ENCODE data around the gene HSD17B4.

The HSD17B4 gene

DNA sequence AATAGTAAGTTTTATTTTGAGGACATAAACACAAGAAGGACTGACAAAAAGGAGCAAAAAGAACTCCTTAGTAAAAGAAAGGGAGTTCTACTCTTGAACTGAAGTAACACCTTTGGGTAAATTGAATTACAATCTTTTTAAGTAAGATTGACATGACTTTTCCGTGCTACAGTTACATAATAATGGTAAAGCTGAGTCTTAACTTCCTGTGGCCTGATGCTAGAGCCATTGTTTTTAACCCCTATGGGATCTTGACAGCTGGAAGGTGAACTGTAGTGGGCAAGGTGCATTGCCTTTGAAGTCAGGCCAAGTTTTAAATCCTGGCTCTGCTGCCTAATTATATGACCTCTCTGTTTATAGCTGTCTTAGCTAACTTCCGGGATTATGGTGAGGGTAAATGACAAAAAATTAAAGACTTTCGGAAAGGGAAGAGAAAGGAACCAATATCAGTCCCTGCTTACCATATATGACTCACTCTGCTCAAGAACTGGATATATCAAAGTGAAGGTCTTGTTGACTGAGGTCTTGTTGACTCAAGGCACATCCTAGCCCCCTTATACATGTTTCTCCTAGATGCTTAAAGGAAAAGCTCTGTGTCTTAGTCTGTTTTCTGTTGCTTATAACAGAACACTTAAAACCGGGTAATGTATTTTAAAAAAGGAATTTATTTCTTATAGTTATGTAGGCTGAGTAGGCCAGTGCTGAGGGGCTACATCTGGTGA lies 6.8 kb downstream of the HSD17B4 start:
- in situ Hi-C loops (cut with HindIII; ENCODE audit: low pct_ligation_motif_present, low sequenced_read_pairs): no loop called here

GRCh38 chr5:119465640-119466039 lies 13.3 kb downstream of the HSD17B4 start:
- no peak for TF ChIP-seq CTCF (IDR thresholded peaks at IDR 0.05; ENCODE audit: low read depth, low read length, missing control alignments)
- no peaks in the 10 kb centered on the region for H3K36me3 ChIP-seq (replicated peaks)
- H3K27ac ChIP-seq: no peak overlapping the region
- in situ Hi-C loops (cut with HindIII; ENCODE audit: low pct_ligation_motif_present, low sequenced_read_pairs): no loop called here
- no peak for DNase-seq
- no peaks in the 10 kb centered on the region for H3K27me3 ChIP-seq (replicated peaks)
- no peak overlapping the region for H3K4me3 ChIP-seq (ENCODE audit: low read depth, low read length)

More for the DNA sequence above, 6.8 kb downstream of the HSD17B4 start:
- Histone ChIP-seq H3K27ac (no peak overlapping the region), H3K27me3 (replicated peaks) (no peaks in the 10 kb centered on the region), H3K4me3 (ENCODE audit: low read depth, low read length) (no peak overlapping the region), H3K36me3 (replicated peaks) (peaks cover 2% of the 10 kb centered on the region)
- no peak for TF ChIP-seq CTCF (IDR thresholded peaks at IDR 0.05; ENCODE audit: low read depth, low read length, missing control alignments)
- no peak for DNase-seq

GRCh38 chr5:119468286-119468685 lies 16.0 kb downstream of the HSD17B4 start:
- no peak overlapping the region for H3K4me3 ChIP-seq (ENCODE audit: low read depth, low read length)
- H3K27ac ChIP-seq: no peak overlapping the region
- TF ChIP-seq CTCF (IDR thresholded peaks at IDR 0.05; ENCODE audit: low read depth, low read length, missing control alignments): no peak
- no peaks in the 10 kb centered on the region for H3K27me3 ChIP-seq (replicated peaks)
- DNase-seq: no peak
- in situ Hi-C loops (cut with HindIII; ENCODE audit: low pct_ligation_motif_present, low sequenced_read_pairs): no loop called here
- H3K36me3 ChIP-seq (replicated peaks): no peaks in the 10 kb centered on the region

DNA sequence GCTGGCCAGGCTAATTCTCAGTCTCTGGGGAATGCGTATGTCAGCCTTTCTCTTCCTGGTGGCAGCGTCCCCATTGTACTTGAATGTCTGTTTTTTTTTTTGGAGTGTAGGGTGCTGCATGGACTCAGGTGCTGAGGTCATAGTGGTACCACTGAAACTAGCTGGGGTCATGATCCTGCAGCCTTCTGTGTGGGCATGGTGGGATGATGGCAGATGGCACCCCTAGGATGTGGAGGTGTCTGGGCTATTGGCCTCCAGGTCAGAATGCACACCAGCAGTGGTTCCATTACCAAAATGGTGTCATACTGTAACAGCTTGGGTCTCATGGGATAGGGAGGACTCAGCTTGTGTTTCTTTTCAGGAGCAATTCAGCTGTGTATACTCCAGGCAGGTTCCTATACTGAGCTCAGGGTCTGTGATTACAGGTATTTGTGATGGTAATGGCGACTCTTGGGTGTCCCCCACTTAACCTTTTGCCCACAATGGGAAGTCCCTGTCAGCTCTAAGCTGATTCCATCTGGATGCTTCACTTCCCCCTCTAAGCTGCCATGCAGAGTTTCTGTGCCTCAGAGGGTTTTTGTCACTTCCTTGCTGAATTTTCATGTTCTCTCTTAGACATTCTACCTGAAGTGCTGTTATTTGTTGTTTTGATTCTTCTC lies 17.9 kb downstream of the HSD17B4 start:
- TF ChIP-seq CTCF (IDR thresholded peaks at IDR 0.05; ENCODE audit: low read depth, low read length, missing control alignments): no peak
- no peaks in the 10 kb centered on the region for H3K27me3 ChIP-seq (replicated peaks)
- no peak overlapping the region for H3K27ac ChIP-seq
- no peak overlapping the region for H3K4me3 ChIP-seq (ENCODE audit: low read depth, low read length)
- no peaks in the 10 kb centered on the region for H3K36me3 ChIP-seq (replicated peaks)
- DNase-seq: no peak
- in situ Hi-C loops (cut with HindIII; ENCODE audit: low pct_ligation_motif_present, low sequenced_read_pairs): no loop called here

GRCh38 chr5:119470851-119471451 lies 18.7 kb downstream of the HSD17B4 start:
- Histone ChIP-seq H3K36me3 (replicated peaks) (no peaks in the 10 kb centered on the region), H3K27ac (no peak overlapping the region), H3K4me3 (ENCODE audit: low read depth, low read length) (no peak overlapping the region), H3K27me3 (replicated peaks) (no peaks in the 10 kb centered on the region)
- peak; percentile 28 for DNase-seq
- peak; percentile 73 for TF ChIP-seq CTCF (IDR thresholded peaks at IDR 0.05; ENCODE audit: low read depth, low read length, missing control alignments)
- in situ Hi-C loops (cut with HindIII; ENCODE audit: low pct_ligation_motif_present, low sequenced_read_pairs): no loop called here

Data from brain microvascular endothelial cell (primary cell).